Large intestine (tissue), 3 donors: ENCODE measurements around the gene ZFYVE9. TPM values are rescaled to one million over a fixed set of nuclear protein-coding genes. Genes with fewer than 3 reads are reported as not detected.
"Not testable (repeated sequence)": the region's sequence is repeated elsewhere in the genome, so short reads cannot be mapped to it uniquely, and the experiment has no call there.

Source experiments
- DNase-seq, 2 donors: peaks; one replicate each; pipeline versions ENCODE4 v3.0.0 to v3.0.0-alpha.2; 2013
- H3K27ac ChIP-seq: one replicate; pipeline ENCODE4 v1.5.1; 2013; ENCODE audit warnings: low read length
- H3K27me3 ChIP-seq: 2 replicates; pipeline ENCODE4 v1.6.1; 2013; ENCODE audit warnings: low read length; ENCODE audit not compliant: control insufficient read depth, insufficient read depth
- H3K36me3 ChIP-seq: 2 replicates; pipeline ENCODE4 v1.6.1; 2013; ENCODE audit warnings: low read length; ENCODE audit not compliant: control insufficient read depth, insufficient read depth
- H3K4me1 ChIP-seq: one replicate; pipeline ENCODE4 v1.6.1; 2013; ENCODE audit warnings: low read length; ENCODE audit not compliant: control insufficient read depth, insufficient read depth
- H3K4me3 ChIP-seq: one replicate; pipeline ENCODE4 v1.5.1; 2013; ENCODE audit warnings: low read length
- H3K9me3 ChIP-seq: one replicate; pipeline ENCODE4 v1.6.1; 2013; ENCODE audit warnings: mild to moderate bottlenecking, low read depth, low read length, moderate library complexity; ENCODE audit not compliant: control insufficient read depth
- WGBS: methylation state at CpG from one replicate; pipeline ENCODE4 v1.1.5; 2013; ENCODE audit warnings: low lambda C conversion rate; ENCODE audit not compliant: insufficient coverage; 5-methylcytosine and 5-hydroxymethylcytosine counted together
- polyA plus RNA-seq: library from polyadenylated mRNA; unstranded; fragments of 120-200 nt; gene quantifications from one replicate; pipeline ENCODE4 v1.2.1, GENCODE V29; 2013

ZFYVE9 gene
- polyA plus RNA-seq, 1 donor = 14.5 TPM

- no peak overlapping the region for H3K27ac ChIP-seq
- DNase-seq = no peak
- H3K4me1 ChIP-seq = peaks cover 11% of the 10 kb centered on the region
- 100% methylated on average over 1 of the region's 6 CpGs for WGBS
- no peaks in the 10 kb centered on the region for H3K36me3 ChIP-seq
- no peaks in the 10 kb centered on the region for H3K27me3 ChIP-seq
- no peak overlapping the region for H3K4me3 ChIP-seq
- H3K9me3 ChIP-seq = no peaks in the 10 kb centered on the region
These were observed 18.3 kb upstream of the ZFYVE9 start for GRCh38 chr1:52123622-52124021.

GRCh38 chr1:52125736-52126359 is 16.0 kb upstream of the ZFYVE9 start:
- DNase-seq = no peak
- H3K4me3 ChIP-seq = no peak overlapping the region
- no peaks in the 10 kb centered on the region for H3K36me3 ChIP-seq
- H3K27ac ChIP-seq = no peak overlapping the region
- H3K9me3 ChIP-seq = no peaks in the 10 kb centered on the region
- H3K27me3 ChIP-seq = no peaks in the 10 kb centered on the region
- peaks cover 8% of the 10 kb centered on the region for H3K4me1 ChIP-seq

GRCh38 chr1:52127181-52128180 is 14.4 kb upstream of the ZFYVE9 start:
- peak; percentile 39 to 55 for DNase-seq
- no peaks in the 10 kb centered on the region for H3K36me3 ChIP-seq
- WGBS = 54% methylated on average over 2 of the region's 5 CpGs
- no peaks in the 10 kb centered on the region for H3K27me3 ChIP-seq
- H3K4me1 ChIP-seq = peaks cover 8% of the 10 kb centered on the region
- H3K27ac ChIP-seq = no peak overlapping the region
- no peaks in the 10 kb centered on the region for H3K9me3 ChIP-seq
- H3K4me3 ChIP-seq = no peak overlapping the region

- Histone ChIP-seq H3K36me3 (no peaks in the 10 kb centered on the region), H3K27ac (no peak overlapping the region), H3K27me3 (no peaks in the 10 kb centered on the region), H3K4me1 (no peaks in the 10 kb centered on the region), H3K4me3 (no peak overlapping the region), H3K9me3 (no peaks in the 10 kb centered on the region)
- DNase-seq = no peak
- 67% methylated on average over 1 of the region's 5 CpGs for WGBS
These were observed 1.9 kb upstream of the ZFYVE9 start for GRCh38 chr1:52139817-52140540.

GRCh38 chr1:52140633-52141512 is 1.0 kb upstream of the ZFYVE9 start:
- Histone ChIP-seq H3K4me1 (no peaks in the 10 kb centered on the region), H3K4me3 (no peak overlapping the region), H3K36me3 (no peaks in the 10 kb centered on the region), H3K9me3 (no peaks in the 10 kb centered on the region), H3K27me3 (no peaks in the 10 kb centered on the region), H3K27ac (peak overlapping the region; percentile 62)
- no CpG with 5 or more reads among the region's 2 CpGs for WGBS
- DNase-seq = peak in 1 of 2 donors; percentile 68

- Histone ChIP-seq H3K4me1 (no peaks in the 10 kb centered on the region), H3K27ac (peak overlapping the region; percentile 70), H3K27me3 (no peaks in the 10 kb centered on the region), H3K4me3 (peak overlapping the region; percentile 70), H3K9me3 (no peaks in the 10 kb centered on the region), H3K36me3 (no peaks in the 10 kb centered on the region)
- DNase-seq = peak in 1 of 2 donors; percentile 80
- no CpG with 5 or more reads among the region's 80 CpGs for WGBS
These were observed 613 bp downstream of the ZFYVE9 start for GRCh38 chr1:52142220-52143183.

GRCh38 chr1:52145137-52145536 is 3.2 kb downstream of the ZFYVE9 start:
- Histone ChIP-seq H3K9me3 (no peaks in the 10 kb centered on the region), H3K4me3 (no peak overlapping the region), H3K4me1 (no peaks in the 10 kb centered on the region), H3K27me3 (no peaks in the 10 kb centered on the region), H3K36me3 (no peaks in the 10 kb centered on the region), H3K27ac (no peak overlapping the region)
- peak in 1 of 2 donors; percentile 13 for DNase-seq
- WGBS = 40% methylated on average over 1 of the region's 2 CpGs

GRCh38 chr1:52150445-52150844 is 8.6 kb downstream of the ZFYVE9 start:
- not testable (repeated sequence) for H3K4me3 ChIP-seq, DNase-seq, H3K36me3 ChIP-seq, H3K4me1 ChIP-seq, H3K9me3 ChIP-seq, H3K27me3 ChIP-seq, H3K27ac ChIP-seq
- WGBS = 100% methylated on average over 2 of the region's 11 CpGs

GRCh38 chr1:52150946-52151345 is 9.1 kb downstream of the ZFYVE9 start:
- Histone ChIP-seq H3K9me3 (no peaks in the 10 kb centered on the region), H3K27me3 (no peaks in the 10 kb centered on the region), H3K4me1 (no peaks in the 10 kb centered on the region), H3K27ac (no peak overlapping the region), H3K36me3 (no peaks in the 10 kb centered on the region), H3K4me3 (no peak overlapping the region)
- no peak for DNase-seq
- no CpG with 5 or more reads among the region's 1 CpG for WGBS
